NCI-H69 (cell line): ENCODE data around the gene ITPA.

Experiments used
- DNase-seq: peaks from one replicate; lab custom pipeline; 2025; lab: John Stamatoyannopoulos, UW

Gene ITPA

GRCh38 chr20:3244613-3245012 lies 35.3 kb downstream of the ITPA start:
- DNase-seq = no peak

- no peak for DNase-seq
Observed at GRCh38 chr20:3245156-3245555, 35.9 kb downstream of the ITPA start.

GRCh38 chr20:3245711-3246110 lies 36.4 kb downstream of the ITPA start:
- no peak for DNase-seq

- no peak for DNase-seq
Observed at GRCh38 chr20:3246682-3247081, 37.4 kb downstream of the ITPA start.

- no peak for DNase-seq
Observed at GRCh38 chr20:3247638-3248037, 38.3 kb downstream of the ITPA start.

- DNase-seq = peak; percentile 70
Observed at GRCh38 chr20:3248167-3248992, 39.1 kb downstream of the ITPA start.

- DNase-seq = no peak
Observed at GRCh38 chr20:3248993-3249347, 39.7 kb downstream of the ITPA start.

GRCh38 chr20:3250091-3250504 lies 40.8 kb downstream of the ITPA start:
- peak; percentile 53 for DNase-seq

GRCh38 chr20:3251806-3252205 lies 42.5 kb downstream of the ITPA start:
- DNase-seq = no peak

GRCh38 chr20:3255728-3256127 lies 46.4 kb downstream of the ITPA start:
- DNase-seq = no peak

GRCh38 chr20:3258429-3258828 lies 49.1 kb downstream of the ITPA start:
- DNase-seq = no peak

- DNase-seq = no peak
Observed at GRCh38 chr20:3262566-3262965, 53.3 kb downstream of the ITPA start.

- no peak for DNase-seq
Observed at GRCh38 chr20:3270051-3270450, 60.8 kb downstream of the ITPA start.

GRCh38 chr20:3273371-3273770 lies 64.1 kb downstream of the ITPA start:
- DNase-seq = no peak
